HCT116 (cell line): ENCODE measurements around the gene CCT5. TPM values are rescaled to one million over a fixed set of nuclear protein-coding genes. Genes with fewer than 3 reads are reported as not detected.

Experiments used
- ATAC-seq: fragments of 200-7000 bp; cut with Tn5 transposase; 2 replicates; pipeline ENCODE4 v1.9.1; 2020; ENCODE audit warnings: mild to moderate bottlenecking, moderate library complexity
- BruUV-seq: library from RNA; stranded (reverse); fragments of 400-500 nt; replicated peaks from 2 replicates; lab custom pipeline; 2021; lab: Mats Ljungman, UMichigan
- CTCF ChIA-PET: fragments of 300-600 bp; sonication (Branson Sonifier 250); formaldehyde crosslinking; loops from one replicate; lab custom pipeline; 2021; ENCODE audit warnings: antibody characterized with exemption; lab: Charles Lee
- POLR2A ChIA-PET: fragments of 300-600, 350-600 bp; sonication (Branson Sonifier 250); formaldehyde crosslinking; loops from one replicate; lab custom pipeline; 2021; ENCODE audit warnings: antibody characterized with exemption; lab: Charles Lee
- RAD21 ChIA-PET, 2 experiments: fragments of 300-600 bp; sonication (Branson Sonifier 250); formaldehyde crosslinking; loops; one replicate each; lab custom pipeline; 2023; ENCODE audit warnings: low total read pairs in 2 of 2; ENCODE audit not compliant: uncharacterized antibody in 2 of 2, unreplicated experiment in 2 of 2, low non-redundant PET in 1 of 2; lab: Charles Lee
- DNase-seq: peaks from one replicate; pipeline ENCODE4 v3.0.0-alpha.2; 2010; ENCODE audit warnings: low read depth, low spot score
- H2AFZ ChIP-seq: fragments of 200-600 bp; shearing (Covaris generic), sonication (generic); 2 replicates; pipeline ENCODE4 v1.6.1; 2017; ENCODE audit warnings: low read depth, mixed run types, mixed read lengths, antibody characterized with exemption, low read length; ENCODE audit not compliant: poor library complexity, severe bottlenecking
- H3K27ac ChIP-seq: 2 replicates; pipeline ENCODE4 v1.5.1; 2012; ENCODE audit warnings: low read depth, low read length
- H3K27me3 ChIP-seq: fragments of 200-600 bp; sonication (generic); 2 replicates; pipeline ENCODE4 v1.6.1; 2016; ENCODE audit warnings: mixed run types, low read length, mixed read lengths; ENCODE audit not compliant: insufficient read depth
- H3K36me3 ChIP-seq, 2 experiments: fragments of 200-500 bp in 1 of 2; fragments of 200-600 bp in 1 of 2; sonication (Bioruptor generic) in 1 of 2; sonication (generic) in 1 of 2; 2 replicates each; pipeline versions ENCODE4 v1.5.1 to v1.6.1; 2014 to 2016; ENCODE audit warnings: low read length in 2 of 2, inconsistent platforms in 1 of 2, mixed read lengths in 1 of 2, mixed run types in 1 of 2; ENCODE audit not compliant: insufficient read depth in 2 of 2, control insufficient read depth in 1 of 2
- H3K4me1 ChIP-seq, 2 experiments: fragments of 200-600 bp in 1 of 2; sonication (generic) in 1 of 2; 2 replicates each; pipeline versions ENCODE4 v1.5.1 to v1.6.1; 2012 to 2017; ENCODE audit warnings: low read length in 2 of 2, inconsistent platforms in 1 of 2, mild to moderate bottlenecking in 1 of 2, mixed read lengths in 1 of 2, mixed run types in 1 of 2, moderate library complexity in 1 of 2; ENCODE audit not compliant: insufficient read depth in 2 of 2, control insufficient read depth in 1 of 2
- H3K4me2 ChIP-seq: fragments of 200-600 bp; sonication (generic); 2 replicates; pipeline ENCODE4 v1.6.1; 2017; ENCODE audit warnings: mixed run types, low read length, mixed read lengths
- H3K4me3 ChIP-seq, 2 experiments: fragments of 200-600 bp in 1 of 2; sonication (generic) in 1 of 2; replicated peaks in 1 of 2; 2 replicates each; pipeline ENCODE4 v1.5.1; 2011 to 2016; ENCODE audit warnings: low read length in 2 of 2, control low read depth in 1 of 2, low read depth in 1 of 2, mild to moderate bottlenecking in 1 of 2, mixed read lengths in 1 of 2, mixed run types in 1 of 2
- H3K79me2 ChIP-seq: fragments of 200-600 bp; sonication (generic); 2 replicates; pipeline ENCODE4 v1.6.1; 2017; ENCODE audit warnings: mild to moderate bottlenecking, mixed run types, low read length, moderate library complexity, mixed read lengths; ENCODE audit not compliant: insufficient read depth
- H3K9ac ChIP-seq: fragments of 200-600 bp; sonication (generic); 2 replicates; pipeline ENCODE4 v1.6.1; 2016; ENCODE audit warnings: low read length, mixed read lengths
- H3K9me2 ChIP-seq: fragments of 200-600 bp; sonication (generic), shearing (Covaris generic); 2 replicates; pipeline ENCODE4 v1.6.1; 2017; ENCODE audit warnings: mixed run types, mild to moderate bottlenecking, moderate library complexity; ENCODE audit not compliant: insufficient read depth
- H3K9me3 ChIP-seq, 2 experiments: fragments of 200-500 bp in 1 of 2; fragments of 200-600 bp in 1 of 2; sonication (Bioruptor generic) in 1 of 2; sonication (generic) in 1 of 2; 2 replicates each; pipeline ENCODE4 v1.6.1; 2014 to 2017; ENCODE audit warnings: low read length in 2 of 2, mixed read lengths in 2 of 2, inconsistent platforms in 1 of 2, low read depth in 1 of 2, mild to moderate bottlenecking in 1 of 2, mixed run types in 1 of 2, moderate library complexity in 1 of 2; ENCODE audit not compliant: control insufficient read depth in 1 of 2, insufficient read depth in 1 of 2
- H4K20me1 ChIP-seq: fragments of 200-600 bp; sonication (generic), shearing (Covaris generic); 2 replicates; pipeline ENCODE4 v1.6.1; 2017; ENCODE audit warnings: mixed run types, mild to moderate bottlenecking, moderate library complexity; ENCODE audit not compliant: insufficient read depth
- CEBPB ChIP-seq: IDR thresholded peaks from 2 replicates; pipeline ENCODE4 v1.6.1; 2012; ENCODE audit warnings: low read depth
- EZH2 ChIP-seq: fragments of 200-600 bp; sonication (generic); IDR thresholded peaks from 2 replicates; pipeline ENCODE4 v1.6.1; 2017; ENCODE audit warnings: antibody characterized with exemption, mixed run types
- FOSL1 ChIP-seq: IDR thresholded peaks from 2 replicates; pipeline ENCODE4 v1.6.1; 2012; ENCODE audit warnings: low read depth
- JUND ChIP-seq: IDR thresholded peaks from 2 replicates; pipeline ENCODE4 v1.6.1; 2012
- MAX ChIP-seq: IDR thresholded peaks from 2 replicates; pipeline ENCODE4 v1.6.1; 2012
- POLR2A ChIP-seq: IDR thresholded peaks from 2 replicates; pipeline ENCODE4 v1.7.0; 2011; ENCODE audit warnings: borderline replicate concordance; ENCODE audit not compliant: insufficient read depth, insufficient read length; ENCODE audit errors: extremely low read depth
- POLR2AphosphoS5 ChIP-seq: IDR thresholded peaks from 2 replicates; pipeline ENCODE4 v1.6.1; 2011; ENCODE audit warnings: mild to moderate bottlenecking, low read depth, low read length, moderate library complexity
- RAD21 ChIP-seq: IDR thresholded peaks from 2 replicates; pipeline ENCODE4 v1.6.1; 2012; ENCODE audit warnings: low read depth, mild to moderate bottlenecking
- SIN3A ChIP-seq: IDR thresholded peaks from 2 replicates; pipeline ENCODE4 v1.6.1; 2012; ENCODE audit warnings: low read depth
- YY1 ChIP-seq: IDR thresholded peaks from 2 replicates; pipeline ENCODE4 v1.6.1; 2011; ENCODE audit warnings: low read length, low read depth, moderate library complexity, mild to moderate bottlenecking; ENCODE audit not compliant: insufficient replicate concordance; ENCODE audit errors: extremely low read depth
- ZFX ChIP-seq: fragments of 450-650 bp; IDR thresholded peaks from 2 replicates; pipeline ENCODE4 v1.6.1; 2017
- intact Hi-C: fragments of 100-400 bp; cut with micrococcal nuclease; formaldehyde crosslinking; loops from 2 replicates; pipeline ENCODE4 v1.10.0; 2022
- total RNA-seq: library from RNA; stranded (reverse); gene quantifications from one replicate; pipeline ENCODE4 v1.2.1, GENCODE V29; 2021; ENCODE audit not compliant: unreplicated experiment

The CCT5 gene
- total RNA-seq, 1 experiment from 2014 or later: 489 TPM

- TF ChIP-seq POLR2A (no peak), JUND (peak; percentile 41; the same call in 1 of the 2 replicates), POLR2AphosphoS5 (peak; percentile 15; the same call in 1 of the 2 replicates)
Observed at GRCh38 chr5:10233505-10233904, 16.6 kb upstream of the CCT5 start (continued).

- H3K79me2 ChIP-seq: no peaks in the 10 kb centered on the region
- RAD21 ChIA-PET: no interaction called here
- no peaks in the 10 kb centered on the region; a peak in 1 of 4 replicates for H3K36me3 ChIP-seq
- H2AFZ ChIP-seq: no peak overlapping the region
- H3K27ac ChIP-seq: no peak overlapping the region
- TF ChIP-seq JUND: peak; percentile 47
- no peak for TF ChIP-seq CEBPB
- peak; percentile 84 for TF ChIP-seq MAX
- 0 out of 2 replicates have a peak, but pooled peaks have one; percentile 28 for TF ChIP-seq SIN3A
- TF ChIP-seq POLR2A: no peak
- TF ChIP-seq FOSL1: peak; percentile 33
- ATAC-seq: peak; percentile 83
- H3K4me2 ChIP-seq: peak overlapping the region; percentile 26
- no peaks in the 10 kb centered on the region for H4K20me1 ChIP-seq
- no peaks in the 10 kb centered on the region for H3K27me3 ChIP-seq
- no peaks in the 10 kb centered on the region for H3K9me2 ChIP-seq
- H3K4me3 ChIP-seq: no peak overlapping the region
- BruUV-seq: no TSS peak
- no peak overlapping the region for H3K9ac ChIP-seq
- DNase-seq: peak; percentile 33
- intact Hi-C loops: no loop called here
- CTCF ChIA-PET: no interaction called here
- POLR2A ChIA-PET: interaction anchor here (1.7 kb wide), 1 partner anchor 15 kb away, joined by 6 read pairs; the partner anchor contains the start of genes ATPSCKMT and CCT5
- H3K4me1 ChIP-seq: peaks cover 28 to 32% of the 10 kb centered on the region in 2 experiments
- H3K9me3 ChIP-seq: no peaks in the 10 kb centered on the region
Observed at GRCh38 chr5:10235350-10235749, 14.7 kb upstream of the CCT5 start.

- no peak for DNase-seq
- H4K20me1 ChIP-seq: no peaks in the 10 kb centered on the region
- no peak overlapping the region for H3K4me2 ChIP-seq
- no peak overlapping the region for H3K9ac ChIP-seq
- POLR2A ChIA-PET: interaction anchor here (0.7 kb wide), 1 partner anchor 10 kb away, joined by 3 read pairs; no protein-coding TSS in a partner anchor
- no peak overlapping the region for H3K4me3 ChIP-seq
- H2AFZ ChIP-seq: no peak overlapping the region
- H3K36me3 ChIP-seq: no peaks in the 10 kb centered on the region; a peak in 1 of 4 replicates
- no peaks in the 10 kb centered on the region for H3K27me3 ChIP-seq
- BruUV-seq: no TSS peak
- no peaks in the 10 kb centered on the region for H3K9me2 ChIP-seq
- H3K27ac ChIP-seq: no peak overlapping the region
- TF ChIP-seq FOSL1: no peak
- TF ChIP-seq MAX: no peak
- no peak for TF ChIP-seq RAD21
- TF ChIP-seq POLR2AphosphoS5: no peak
- no peak for TF ChIP-seq ZFX
- no peak for TF ChIP-seq YY1
- no peak for TF ChIP-seq EZH2
- TF ChIP-seq, all 23 proteins: peak for 0
- H3K9me3 ChIP-seq: no peaks in the 10 kb centered on the region
- H3K4me1 ChIP-seq: peaks cover 3 to 12% of the 10 kb centered on the region in 2 experiments; a peak in 2 of 4 replicates
- ATAC-seq: no peak
- ChIA-PET CTCF (no interaction called here), RAD21 (no interaction called here)
- peaks cover 27% of the 10 kb centered on the region for H3K79me2 ChIP-seq
- intact Hi-C loops: no loop called here
Observed at GRCh38 chr5:10243660-10244240, 6.3 kb upstream of the CCT5 start.
